Activated effector memory CD4-positive, alpha-beta T cell treated with Interleukin-2 at 50 U/mL for 16 hours (primary cell): ENCODE data around the gene SOWAHA.
"Not testable (repeated sequence)": the region's sequence is repeated elsewhere in the genome, so short reads cannot be mapped to it uniquely, and the experiment has no call there.

Experiments used
- DNase-seq: peaks from one replicate; pipeline ENCODE4 v3.0.0-alpha.2; 2020

Gene SOWAHA

GRCh38 chr5:132828846-132829494 lies 15.9 kb downstream of the SOWAHA start:
- no peak for DNase-seq

GRCh38 chr5:132829742-132830435 lies 16.8 kb downstream of the SOWAHA start:
- peak; percentile 58 for DNase-seq

GRCh38 chr5:132830436-132831094 lies 17.5 kb downstream of the SOWAHA start, which contains the start of gene SHROOM1:
TSS of gene SHROOM1 (minus strand) at chr5:132830647. CDS start at chr5:132826140, 4,507 bp downstream.
- no peak for DNase-seq

- no peak for DNase-seq
Observed at GRCh38 chr5:132831095-132831860, 18.2 kb downstream of the SOWAHA start.

GRCh38 chr5:132832612-132833011 lies 19.5 kb downstream of the SOWAHA start:
- no peak for DNase-seq

- DNase-seq = no peak
Observed at GRCh38 chr5:132834057-132834456, 21.0 kb downstream of the SOWAHA start.

GRCh38 chr5:132836852-132837251 lies 23.8 kb downstream of the SOWAHA start:
- no peak for DNase-seq

GRCh38 chr5:132837868-132838267 lies 24.8 kb downstream of the SOWAHA start:
- DNase-seq = no peak

GRCh38 chr5:132838516-132839282 lies 25.6 kb downstream of the SOWAHA start:
- DNase-seq = no peak

- no peak for DNase-seq
Observed at GRCh38 chr5:132839426-132840301, 26.6 kb downstream of the SOWAHA start.

- no peak for DNase-seq
Observed at GRCh38 chr5:132840313-132840712, 27.2 kb downstream of the SOWAHA start.

GRCh38 chr5:132840896-132841295 lies 27.8 kb downstream of the SOWAHA start:
- DNase-seq = no peak

GRCh38 chr5:132841305-132841704 lies 28.2 kb downstream of the SOWAHA start:
- no peak for DNase-seq

- no peak for DNase-seq
Observed at GRCh38 chr5:132848270-132848669, 35.2 kb downstream of the SOWAHA start.

GRCh38 chr5:132849347-132849746 lies 36.2 kb downstream of the SOWAHA start:
- no peak for DNase-seq

GRCh38 chr5:132850066-132850465 lies 37.0 kb downstream of the SOWAHA start:
- no peak for DNase-seq

- no peak for DNase-seq
Observed at GRCh38 chr5:132853323-132853722, 40.2 kb downstream of the SOWAHA start.

GRCh38 chr5:132853790-132854189 lies 40.7 kb downstream of the SOWAHA start:
- DNase-seq = no peak

- DNase-seq = no peak
Observed at GRCh38 chr5:132854301-132854700, 41.2 kb downstream of the SOWAHA start.

- not testable (repeated sequence) for DNase-seq
Observed at GRCh38 chr5:132854992-132855391, 41.9 kb downstream of the SOWAHA start.

- no peak for DNase-seq
Observed at GRCh38 chr5:132856011-132856410, 42.9 kb downstream of the SOWAHA start.
